ENCODE measurements around the gene XCL2. TPM values are rescaled to one million over a fixed set of nuclear protein-coding genes. Genes with fewer than 3 reads are reported as not detected.

Gene XCL2
- total and polyA plus RNA-seq, 2 of the 8 experiments (the other 6 are each of a cell fraction or from before 2014, with no cell fraction given), result not detected

- POLR2A ChIA-PET (ENCODE audit: partially characterized antibody), result no interaction called here
- TF ChIP-seq EGR1 (IDR thresholded peaks at IDR 0.05; ENCODE audit: borderline replicate concordance, low read depth, low read length) (no peak), RFX5 (IDR thresholded peaks at IDR 0.05; ENCODE audit: borderline replicate concordance, low read depth, low read length) (no peak), SIN3A (conservative IDR thresholded peaks at IDR 0.05 in 1 of 2, IDR thresholded peaks at IDR 0.05 in 1 of 2; ENCODE audit: low read depth in 1 of 2, low read length in 2 of 2) (no peak), RXRA (IDR thresholded peaks at IDR 0.05; ENCODE audit: insufficient read depth, low read depth, low read length) (no peak), NANOG (IDR thresholded peaks at IDR 0.05; ENCODE audit: insufficient read depth, low read depth, low read length, poor library complexity, severe bottlenecking) (no peak), FOSL1 (IDR thresholded peaks at IDR 0.05; ENCODE audit: insufficient read depth, low read depth, low read length) (no peak), KDM4A (IDR thresholded peaks at IDR 0.05; ENCODE audit: low read depth, low read length, severe bottlenecking) (no peak), ZNF274 (IDR thresholded peaks at IDR 0.05; ENCODE audit: borderline replicate concordance, extremely low read depth, low read length) (no peak), YY1 (IDR thresholded peaks at IDR 0.05; ENCODE audit: low read depth, low read length) (no peak), TEAD4 (IDR thresholded peaks at IDR 0.05; ENCODE audit: low read depth, low read length) (no peak), CHD2 (IDR thresholded peaks at IDR 0.05; ENCODE audit: low read length) (no peak)
- TF ChIP-seq, protein P1, sequence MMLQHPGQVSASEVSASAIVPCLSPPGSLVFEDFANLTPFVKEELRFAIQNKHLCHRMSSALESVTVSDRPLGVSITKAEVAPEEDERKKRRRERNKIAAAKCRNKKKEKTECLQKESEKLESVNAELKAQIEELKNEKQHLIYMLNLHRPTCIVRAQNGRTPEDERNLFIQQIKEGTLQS (IDR thresholded peaks at IDR 0.05; ENCODE audit: insufficient read depth, low read depth, low read length), result no peak
Measured at GRCh38 chr1:168581817-168582572, 38.2 kb upstream of the XCL2 start.

More at GRCh38 chr1:168581817-168582572, 38.2 kb upstream of the XCL2 start:
- Histone ChIP-seq H2BK120ac (replicated peaks; ENCODE audit: low read depth, low read length) (no peak overlapping the region), H2AFZ (ENCODE audit: low read length) (no peak overlapping the region), H2BK15ac (ENCODE audit: low read length) (no peak overlapping the region), H3K56ac (replicated peaks; ENCODE audit: insufficient read length, low read depth, low read length) (no peak overlapping the region), H4K20me1 (replicated peaks in 1 of 2; ENCODE audit: control insufficient read depth in 1 of 2, insufficient read depth in 2 of 2, low read length in 2 of 2) (no peaks in the 10 kb centered on the region), H3K27ac (ENCODE audit: low read depth, low read length) (no peak overlapping the region), H3K23me2 (ENCODE audit: low read depth, low read length) (no peaks in the 10 kb centered on the region; the same call in 1 of the 2 replicates), H2BK5ac (ENCODE audit: low read depth, low read length) (no peak overlapping the region), H3K36me3 (ENCODE audit: control insufficient read depth in 2 of 4, insufficient read depth in 4 of 4, low read length in 3 of 4) (no peaks in the 10 kb centered on the region; a peak in 1 of 8 replicates), H4K5ac (ENCODE audit: insufficient read length, low read depth, low read length) (no peak overlapping the region), H3K4me2 (ENCODE audit: insufficient read depth in 1 of 2, low read depth in 2 of 2, low read length in 2 of 2) (no peak overlapping the region), H2BK20ac (ENCODE audit: low read length) (no peak overlapping the region), H3K4ac (replicated peaks; ENCODE audit: insufficient read length, low read depth, low read length) (no peak overlapping the region), H3K18ac (ENCODE audit: extremely low read depth, low read length) (no peak overlapping the region), H3K79me1 (ENCODE audit: low read depth, low read length) (no peaks in the 10 kb centered on the region), H3K4me1 (replicated peaks in 1 of 4; ENCODE audit: control insufficient read depth in 3 of 4, insufficient read depth in 4 of 4, low read length in 3 of 4) (no peaks in the 10 kb centered on the region), H3K9ac (replicated peaks in 1 of 4; ENCODE audit: extremely low read depth in 1 of 4, low read depth in 3 of 4, low read length in 3 of 4) (no peak overlapping the region), H3K14ac (ENCODE audit: insufficient read length) (no peak overlapping the region), H3K27me3 (replicated peaks in 1 of 4; ENCODE audit: control insufficient read depth in 3 of 4, extremely low read depth in 1 of 4, insufficient read depth in 3 of 4, low read length in 3 of 4) (no peaks in the 10 kb centered on the region), H3K4me3 (ENCODE audit: extremely low read depth in 1 of 4, insufficient read depth in 2 of 4, low read depth in 3 of 4, low read length in 4 of 4) (no peak overlapping the region), H3K23ac (ENCODE audit: insufficient read length) (no peak overlapping the region), H3K9me3 (ENCODE audit: insufficient read depth in 2 of 2, low read depth in 1 of 2, low read length in 1 of 2) (no peaks in the 10 kb centered on the region), H4K8ac (ENCODE audit: extremely low read depth, insufficient read depth, low read length) (no peak overlapping the region), H2AK5ac (ENCODE audit: low read depth, low read length) (no peak overlapping the region), H4K91ac (replicated peaks; ENCODE audit: insufficient read length, low read length) (no peak overlapping the region), H3K79me2 (ENCODE audit: control insufficient read depth in 1 of 2, insufficient read depth in 2 of 2, low read length in 2 of 2) (no peaks in the 10 kb centered on the region), H2BK12ac (ENCODE audit: low read depth, low read length) (no peak overlapping the region)
- CTCF ChIA-PET (ENCODE audit: partially characterized antibody), result interaction anchor here (0.6 to 1.8 kb wide), 3 partner anchors 25 to 400 kb away, joined by 3 to 7 read pairs (median 3); no protein-coding TSS in a partner anchor
- WGBS, 2 experiments (ENCODE audit: extremely low coverage in 1 of 2, insufficient coverage in 1 of 2, insufficient read length in 1 of 2, insufficient replicate concordance in 2 of 2, low coverage in 1 of 2, low lambda C conversion rate in 2 of 2, missing lambda C conversion rate in 1 of 2), result 86% methylated on average over 4 of the region's 4 CpGs; no CpG with 5 or more reads in 1 of the 2 experiments
- DNase-seq (ENCODE audit: low read depth in 1 of 2, low spot score in 2 of 2) (no peak), FAIRE-seq (no peak)
